Measurements from ENCODE around the gene SNAPC4. TPM values are rescaled to one million over a fixed set of nuclear protein-coding genes. Genes with fewer than 3 reads are reported as not detected.

The SNAPC4 gene
- total RNA-seq, 4 donors from 2014 or later: 6.0 to 14.5 (median 10.1) TPM

GRCh38 chr9:136380381-136380780 is 19.6 kb downstream of the SNAPC4 start:
- peaks cover 0 to 11% (median 4%) of the 10 kb centered on the region in 4 donors for H3K36me3 ChIP-seq
- TF ChIP-seq EP300 (IDR thresholded peaks at IDR 0.05; ENCODE audit: low read depth): no peak
- H3K27ac ChIP-seq: no peak overlapping the region
- no peaks in the 10 kb centered on the region for H3K9me3 ChIP-seq
- 90% methylated on average over 17 of the region's 17 CpGs; no CpG with 5 or more reads in 1 of the 2 donors for WGBS, 2 donors (ENCODE audit: low coverage in 1 of 2)
- no peak for DNase-seq
- H3K27me3 ChIP-seq: no peaks in the 10 kb centered on the region
- H3K4me1 ChIP-seq: no peaks in the 10 kb centered on the region
- in situ Hi-C loops (cut with MboI; ENCODE audit: low pct_ligation_motif_present in 1 of 4, low pct_unique_long_range_greater_than_20kb in 1 of 4, low sequenced_read_pairs in 3 of 4) (no loop called here), intact Hi-C loops (cut with DNase I; ENCODE audit: low total_unique reads) (no loop called here)
- H3K4me3 ChIP-seq: no peak overlapping the region

GRCh38 chr9:136379891-136380290 is 20.1 kb downstream of the SNAPC4 start:
- no peak for DNase-seq
- Histone ChIP-seq H3K4me3 (no peak overlapping the region), H3K9me3 (no peaks in the 10 kb centered on the region), H3K27ac (no peak overlapping the region), H3K4me1 (no peaks in the 10 kb centered on the region), H3K36me3 (peaks cover 0 to 11% (median 4%) of the 10 kb centered on the region in 4 donors), H3K27me3 (no peaks in the 10 kb centered on the region)
- in situ Hi-C loops (cut with MboI; ENCODE audit: low pct_ligation_motif_present in 1 of 4, low pct_unique_long_range_greater_than_20kb in 1 of 4, low sequenced_read_pairs in 3 of 4) (no loop called here), intact Hi-C loops (cut with DNase I; ENCODE audit: low total_unique reads) (no loop called here)
- TF ChIP-seq POLR2AphosphoS5 (IDR thresholded peaks at IDR 0.05) (no peak), CTCF (IDR thresholded peaks at IDR 0.05) (no peak), EP300 (IDR thresholded peaks at IDR 0.05; ENCODE audit: low read depth) (no peak), POLR2A (IDR thresholded peaks at IDR 0.05) (no peak)
- WGBS, 2 donors (ENCODE audit: low coverage in 1 of 2): 88% methylated on average over 10 of the region's 11 CpGs; no CpG with 5 or more reads in 1 of the 2 donors

GRCh38 chr9:136379401-136379800 is 20.6 kb downstream of the SNAPC4 start:
- H3K36me3 ChIP-seq: peaks cover 0 to 11% (median 4%) of the 10 kb centered on the region in 4 donors
- H3K4me1 ChIP-seq: no peaks in the 10 kb centered on the region
- no peaks in the 10 kb centered on the region for H3K27me3 ChIP-seq
- H3K27ac ChIP-seq: no peak overlapping the region
- in situ Hi-C loops (cut with MboI; ENCODE audit: low pct_ligation_motif_present in 1 of 4, low pct_unique_long_range_greater_than_20kb in 1 of 4, low sequenced_read_pairs in 3 of 4): no loop called here
- intact Hi-C loops (cut with DNase I; ENCODE audit: low total_unique reads): no loop called here
- no peak overlapping the region for H3K4me3 ChIP-seq
- WGBS, 2 donors (ENCODE audit: low coverage in 1 of 2): 96% methylated on average over 10 of the region's 11 CpGs; no CpG with 5 or more reads in 1 of the 2 donors
- DNase-seq: no peak
- no peaks in the 10 kb centered on the region for H3K9me3 ChIP-seq
- TF ChIP-seq POLR2A (IDR thresholded peaks at IDR 0.05) (no peak), POLR2AphosphoS5 (IDR thresholded peaks at IDR 0.05) (no peak), CTCF (IDR thresholded peaks at IDR 0.05) (no peak)

- Histone ChIP-seq H3K4me3 (no peak overlapping the region), H3K27ac (no peak overlapping the region), H3K9me3 (no peaks in the 10 kb centered on the region), H3K27me3 (no peaks in the 10 kb centered on the region), H3K4me1 (no peaks in the 10 kb centered on the region), H3K36me3 (peaks cover 0 to 11% (median 4%) of the 10 kb centered on the region in 4 donors)
- no peak for TF ChIP-seq POLR2A (IDR thresholded peaks at IDR 0.05)
- TF ChIP-seq EP300 (IDR thresholded peaks at IDR 0.05; ENCODE audit: low read depth): no peak
- intact Hi-C loops (cut with DNase I; ENCODE audit: low total_unique reads) (no loop called here), in situ Hi-C loops (cut with MboI; ENCODE audit: low pct_ligation_motif_present in 1 of 4, low pct_unique_long_range_greater_than_20kb in 1 of 4, low sequenced_read_pairs in 3 of 4) (no loop called here)
- WGBS, 2 donors (ENCODE audit: low coverage in 1 of 2): 89% methylated on average over 18 of the region's 18 CpGs; no CpG with 5 or more reads in 1 of the 2 donors
- DNase-seq: no peak
Measured at GRCh38 chr9:136379003-136379287, 21.0 kb downstream of the SNAPC4 start.

- TF ChIP-seq POLR2AphosphoS5 (IDR thresholded peaks at IDR 0.05): no peak
- no peak for TF ChIP-seq POLR2A (IDR thresholded peaks at IDR 0.05)
- no peak for TF ChIP-seq EP300 (IDR thresholded peaks at IDR 0.05; ENCODE audit: low read depth)
- TF ChIP-seq CTCF (IDR thresholded peaks at IDR 0.05): no peak
- H3K4me1 ChIP-seq: peaks cover 0 to under 1% (median 0%) of the 10 kb centered on the region in 4 donors
- 87 to 90% methylated on average over 3 to 23 of the region's 28 CpGs for WGBS, 2 donors (ENCODE audit: low coverage in 1 of 2)
- H3K36me3 ChIP-seq: peaks cover 0 to 11% (median 3%) of the 10 kb centered on the region in 4 donors
- H3K27ac ChIP-seq: no peak overlapping the region
- H3K9me3 ChIP-seq: no peaks in the 10 kb centered on the region
- no peak for DNase-seq
- in situ Hi-C loops (cut with MboI; ENCODE audit: low pct_ligation_motif_present in 1 of 4, low pct_unique_long_range_greater_than_20kb in 1 of 4, low sequenced_read_pairs in 3 of 4) (no loop called here), intact Hi-C loops (cut with DNase I; ENCODE audit: low total_unique reads) (no loop called here)
- H3K4me3 ChIP-seq: no peak overlapping the region
- no peaks in the 10 kb centered on the region for H3K27me3 ChIP-seq
Measured at GRCh38 chr9:136378170-136379002, 21.6 kb downstream of the SNAPC4 start.

Data from transverse colon (tissue), 4 donors.